Fibroblast of lung (primary cell): ENCODE data around the gene SLC25A40.

ENCODE experiments used
- EZH2 ChIP-seq: IDR thresholded peaks from 2 replicates; pipeline ENCODE4 v1.5.1; 2012; ENCODE audit warnings: low read length, control low read depth, mild to moderate bottlenecking; ENCODE audit errors: missing control alignments
- TF ChIP-seq, protein P1 (sequence below), 2 donors: IDR thresholded peaks in 1 of 2; conservative IDR thresholded peaks in 1 of 2; 1 replicate in 1 of 2; 2 replicates in 1 of 2; pipeline ENCODE4 v1.5.1; 2011 to 2012; ENCODE audit warnings: low read length in 2 of 2, control low read depth in 1 of 2, inconsistent platforms in 1 of 2, low read depth in 1 of 2, mild to moderate bottlenecking in 1 of 2

DNA sequence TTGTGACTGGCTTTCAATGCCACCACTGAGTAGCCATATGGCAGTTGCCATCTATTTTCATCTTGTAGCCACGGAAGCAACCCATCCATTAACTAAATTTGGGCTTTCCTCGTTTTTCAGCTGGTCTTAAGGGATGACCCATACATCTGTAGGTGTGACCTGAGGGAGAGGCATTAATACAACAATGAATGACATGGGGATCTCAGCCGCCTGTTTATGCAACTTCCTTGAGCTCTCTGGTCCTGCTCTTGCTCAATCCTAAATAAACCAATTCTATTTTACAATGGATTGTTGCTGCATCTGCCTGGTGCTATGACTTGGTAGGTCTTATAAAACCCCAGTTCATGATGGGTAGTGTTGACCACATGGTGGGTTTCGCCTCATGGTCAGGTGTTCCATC, 36.0 kb upstream of the SLC25A40 start:
- TF ChIP-seq, protein P1, sequence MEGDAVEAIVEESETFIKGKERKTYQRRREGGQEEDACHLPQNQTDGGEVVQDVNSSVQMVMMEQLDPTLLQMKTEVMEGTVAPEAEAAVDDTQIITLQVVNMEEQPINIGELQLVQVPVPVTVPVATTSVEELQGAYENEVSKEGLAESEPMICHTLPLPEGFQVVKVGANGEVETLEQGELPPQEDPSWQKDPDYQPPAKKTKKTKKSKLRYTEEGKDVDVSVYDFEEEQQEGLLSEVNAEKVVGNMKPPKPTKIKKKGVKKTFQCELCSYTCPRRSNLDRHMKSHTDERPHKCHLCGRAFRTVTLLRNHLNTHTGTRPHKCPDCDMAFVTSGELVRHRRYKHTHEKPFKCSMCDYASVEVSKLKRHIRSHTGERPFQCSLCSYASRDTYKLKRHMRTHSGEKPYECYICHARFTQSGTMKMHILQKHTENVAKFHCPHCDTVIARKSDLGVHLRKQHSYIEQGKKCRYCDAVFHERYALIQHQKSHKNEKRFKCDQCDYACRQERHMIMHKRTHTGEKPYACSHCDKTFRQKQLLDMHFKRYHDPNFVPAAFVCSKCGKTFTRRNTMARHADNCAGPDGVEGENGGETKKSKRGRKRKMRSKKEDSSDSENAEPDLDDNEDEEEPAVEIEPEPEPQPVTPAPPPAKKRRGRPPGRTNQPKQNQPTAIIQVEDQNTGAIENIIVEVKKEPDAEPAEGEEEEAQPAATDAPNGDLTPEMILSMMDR (conservative IDR thresholded peaks at IDR 0.05 in 1 of 2, IDR thresholded peaks at IDR 0.05 in 1 of 2; ENCODE audit: low read depth in 1 of 2, low read length in 2 of 2): no peak
- TF ChIP-seq EZH2: no peak
